ENCODE data around the gene JSRP1. TPM values are rescaled to one million over a fixed set of nuclear protein-coding genes. Genes with fewer than 3 reads are reported as not detected.

Gene JSRP1
- total RNA-seq, 1 donor from 2014 or later: 3.5 TPM

DNA sequence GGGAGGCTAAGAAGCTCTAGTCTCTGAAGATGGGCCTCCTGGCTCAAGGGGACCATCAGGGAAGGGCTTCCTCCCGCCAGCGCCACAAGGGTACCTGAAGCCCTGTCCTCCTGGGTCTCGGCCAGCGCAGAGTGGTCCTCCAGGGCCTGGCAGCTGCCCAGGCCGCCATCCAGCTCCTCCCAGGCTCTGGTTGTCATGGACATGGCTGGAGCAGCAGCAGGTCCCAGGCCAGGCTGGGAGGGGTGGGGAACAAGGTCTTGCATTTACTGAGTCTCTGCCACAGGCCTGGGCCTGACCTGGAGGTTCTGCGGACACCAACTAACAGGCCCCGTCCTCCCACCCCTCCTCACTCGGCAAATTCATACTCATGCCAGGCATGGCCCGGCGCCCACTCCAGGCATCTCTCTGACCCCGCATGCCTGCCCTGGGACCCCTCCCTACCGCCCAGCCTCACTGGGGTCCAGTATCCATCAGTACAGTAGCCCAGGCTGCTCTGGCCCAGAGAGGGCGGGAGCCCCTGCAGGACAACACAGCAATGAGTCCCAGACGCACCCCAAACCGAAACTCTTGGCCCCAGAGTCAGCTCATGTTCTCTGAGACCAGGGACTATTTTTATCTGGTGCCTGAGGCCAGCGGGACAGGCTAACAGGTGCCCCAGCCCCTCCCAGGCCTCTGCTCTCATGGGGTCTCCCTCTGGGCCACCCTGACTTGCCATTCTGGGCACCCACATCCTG lies 938 bp downstream of the JSRP1 start:
- DNase-seq (ENCODE audit: low read depth): no peak
- no peak overlapping the region for H3K4me3 ChIP-seq (ENCODE audit: low read depth, low read length)
- TF ChIP-seq CTCF (conservative IDR thresholded peaks at IDR 0.05; ENCODE audit: low read depth, low read length): no peak

DNA sequence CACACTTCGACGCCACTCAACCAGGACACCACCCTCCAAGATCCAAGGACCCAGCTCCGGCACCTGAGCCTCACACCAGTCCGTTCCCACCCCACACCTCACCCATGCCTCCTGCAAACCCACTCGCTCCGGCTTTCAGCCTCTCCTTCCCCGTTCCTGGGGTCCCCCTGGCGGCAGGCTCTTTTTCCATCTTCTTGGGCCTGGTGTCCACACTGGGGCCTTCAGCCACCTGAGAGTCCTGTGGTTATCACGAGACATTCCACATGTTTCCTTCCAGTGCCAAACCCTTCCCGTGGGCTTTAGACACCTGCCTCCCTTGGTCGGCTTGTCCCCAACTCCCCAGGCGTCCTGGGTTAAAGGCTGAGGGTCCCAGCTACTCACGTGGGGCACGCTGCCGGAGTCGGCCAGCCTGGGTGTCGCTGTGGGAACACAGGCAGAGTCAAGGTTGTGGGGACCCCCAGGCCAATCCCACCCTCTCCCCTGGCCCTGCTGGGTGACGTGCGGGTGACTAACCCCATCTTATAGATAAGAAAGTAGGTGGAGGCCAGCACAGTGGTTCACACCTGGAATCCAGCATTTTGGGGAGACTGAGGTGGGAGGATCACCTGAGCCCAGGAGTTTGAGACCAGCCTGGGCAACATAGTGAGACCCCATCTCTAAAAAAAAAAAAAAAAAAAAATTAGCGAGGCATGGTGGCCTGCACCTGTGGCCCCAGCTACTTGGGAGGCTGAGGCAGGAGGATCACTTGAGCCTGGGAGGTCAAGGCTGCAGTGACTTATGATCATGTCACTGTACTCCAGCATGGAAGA lies 1.9 kb downstream of the JSRP1 start:
- no peak for DNase-seq (ENCODE audit: low read depth)
- H3K4me3 ChIP-seq (ENCODE audit: low read depth, low read length): no peak overlapping the region
- TF ChIP-seq CTCF (conservative IDR thresholded peaks at IDR 0.05; ENCODE audit: low read depth, low read length): peak; percentile 51

DNA sequence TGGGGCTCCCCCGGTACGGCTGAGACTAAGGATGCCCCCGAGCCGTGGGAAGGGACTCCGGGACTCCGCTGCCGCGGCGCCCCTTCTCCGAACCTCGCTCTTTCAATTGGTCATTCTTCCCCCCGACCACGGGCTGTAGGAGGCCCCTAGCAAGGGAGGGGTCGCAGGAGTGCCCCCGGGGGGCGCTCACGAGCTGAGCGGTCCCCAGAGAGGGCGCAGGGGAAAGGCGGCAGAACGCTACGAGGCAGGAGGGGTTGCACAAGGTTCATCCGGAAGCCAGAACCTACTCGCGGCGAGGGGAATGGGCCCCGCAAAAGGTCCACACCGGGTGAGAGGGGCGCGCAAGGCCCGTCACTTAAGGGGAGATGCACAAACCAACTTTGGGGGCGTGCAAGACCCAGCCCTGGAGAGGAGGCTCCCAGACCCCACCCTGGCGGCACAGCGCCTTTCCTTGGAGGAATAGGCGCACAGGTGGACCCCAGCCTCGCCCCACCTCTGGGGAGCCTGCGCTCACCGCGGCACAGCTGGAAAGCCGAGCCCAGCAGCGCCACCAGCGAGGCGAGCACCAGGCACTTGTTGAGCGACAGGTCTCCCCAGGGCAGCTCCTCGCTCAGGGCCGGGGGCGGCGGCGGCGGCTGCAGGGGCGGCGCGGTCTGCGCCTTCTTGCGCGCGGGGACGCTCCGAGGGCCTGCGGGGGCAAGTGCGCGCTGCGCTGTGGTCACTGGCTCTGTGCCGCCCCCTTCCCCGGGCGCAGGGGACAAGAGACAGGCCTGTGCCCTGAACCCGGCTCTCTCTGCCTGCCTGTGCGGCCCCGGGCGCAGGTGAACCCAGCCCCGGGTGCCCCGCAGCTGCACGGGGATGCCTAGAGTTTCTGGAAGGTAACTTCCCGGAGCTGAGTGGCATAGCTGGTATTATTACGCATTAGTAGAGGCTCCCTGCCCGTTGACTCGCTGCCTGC lies 2.8 kb downstream of the JSRP1 start:
- no peak overlapping the region for H3K4me3 ChIP-seq (ENCODE audit: low read depth, low read length)
- no peak for DNase-seq (ENCODE audit: low read depth)
- no peak for TF ChIP-seq CTCF (conservative IDR thresholded peaks at IDR 0.05; ENCODE audit: low read depth, low read length)

- DNase-seq (ENCODE audit: low read depth): no peak
- H3K4me3 ChIP-seq (ENCODE audit: low read depth, low read length): no peak overlapping the region
- no peak for TF ChIP-seq CTCF (conservative IDR thresholded peaks at IDR 0.05; ENCODE audit: low read depth, low read length)
These were observed 3.5 kb downstream of the JSRP1 start for GRCh38 chr19:2252797-2253105.

GRCh38 chr19:2252055-2252796 lies 4.0 kb downstream of the JSRP1 start:
- H3K4me3 ChIP-seq (ENCODE audit: low read depth, low read length): no peak overlapping the region
- TF ChIP-seq CTCF (conservative IDR thresholded peaks at IDR 0.05; ENCODE audit: low read depth, low read length): no peak
- DNase-seq (ENCODE audit: low read depth): no peak

Measured in epithelial cell of proximal tubule (primary cell).